WTC11 (cell line): ENCODE measurements around the gene LETM1. TPM values are rescaled to one million over a fixed set of nuclear protein-coding genes. Genes with fewer than 3 reads are reported as not detected.

Experiments used
- ATAC-seq: fragments of 200-7000 bp; cut with Tn5 transposase; 2 replicates; pipeline ENCODE4 v1.10.0; 2021; ENCODE audit warnings: mild to moderate bottlenecking, moderate library complexity
- CTCF ChIA-PET: fragments of 300-600 bp; sonication (Branson Sonifier 250); formaldehyde crosslinking; loops from one replicate; lab custom pipeline; 2021; ENCODE audit warnings: antibody characterized with exemption; lab: Charles Lee
- POLR2A ChIA-PET: fragments of 350-600 bp; sonication (Branson Sonifier 250); formaldehyde crosslinking; loops from one replicate; lab custom pipeline; 2021; ENCODE audit warnings: antibody characterized with exemption; lab: Charles Lee
- DNase-seq: peaks from one replicate; pipeline ENCODE4 v3.0.0; 2021; ENCODE audit warnings: low spot score
- H3K27ac Mint-ChIP-seq: 2 replicates; pipeline ENCODE4 v1.8.0; 2021; ENCODE audit warnings: mixed read lengths
- H3K27me3 Mint-ChIP-seq: 2 replicates; pipeline ENCODE4 v1.8.0; 2021; ENCODE audit warnings: low read depth, mild to moderate bottlenecking, moderate library complexity, mixed read lengths
- H3K36me3 Mint-ChIP-seq: 2 replicates; pipeline ENCODE4 v1.8.0; 2021; ENCODE audit warnings: mixed read lengths
- H3K4me1 Mint-ChIP-seq: 2 replicates; pipeline ENCODE4 v1.8.0; 2022; ENCODE audit warnings: mixed read lengths
- H3K4me3 Mint-ChIP-seq: 2 replicates; pipeline ENCODE4 v1.8.0; 2021; ENCODE audit warnings: mild to moderate bottlenecking, moderate library complexity, mixed read lengths
- H3K9me3 Mint-ChIP-seq: 2 replicates; pipeline ENCODE4 v1.8.0; 2021; ENCODE audit warnings: mixed read lengths
- AFF4 ChIP-seq: sonication (generic); formaldehyde crosslinking; IDR thresholded peaks from 2 replicates; pipeline ENCODE4 v1.8.1; 2023; ENCODE audit warnings: mild to moderate bottlenecking, missing genetic modification reagents, borderline replicate concordance
- AR ChIP-seq: fragments of 250-450 bp; sonication (Bioruptor Pico); IDR thresholded peaks from 2 replicates; pipeline ENCODE4 v1.9.0; 2021; ENCODE audit warnings: mild to moderate bottlenecking
- ATF2 ChIP-seq: sonication (generic); formaldehyde crosslinking; IDR thresholded peaks from 2 replicates; pipeline ENCODE4 v1.8.1; 2022; ENCODE audit warnings: low read depth, missing genetic modification reagents, borderline replicate concordance
- CBFB ChIP-seq: sonication (generic); formaldehyde crosslinking; IDR thresholded peaks from 2 replicates; pipeline ENCODE4 v1.8.1; 2022; ENCODE audit warnings: mild to moderate bottlenecking, low read depth, missing genetic modification reagents
- CDX4 ChIP-seq: fragments of 250-450 bp; sonication (Bioruptor Pico); IDR thresholded peaks from 2 replicates; pipeline ENCODE4 v1.9.0; 2021; ENCODE audit warnings: moderate library complexity, mild to moderate bottlenecking, inconsistent platforms, borderline replicate concordance
- FOXP4 ChIP-seq: sonication (generic); formaldehyde crosslinking; IDR thresholded peaks from 2 replicates; pipeline ENCODE4 v1.8.0; 2022; ENCODE audit warnings: mild to moderate bottlenecking, missing genetic modification reagents
- GRHL2 ChIP-seq: fragments of 250-450 bp; sonication (Bioruptor Pico); IDR thresholded peaks from 2 replicates; pipeline ENCODE4 v1.8.0; 2022; ENCODE audit warnings: mild to moderate bottlenecking, moderate library complexity; ENCODE audit not compliant: insufficient replicate concordance, severe bottlenecking
- GTF2I ChIP-seq: fragments of 250-450 bp; sonication (Bioruptor Pico); conservative IDR thresholded peaks from 2 replicates; pipeline ENCODE4 v1.4.0; 2021; ENCODE audit warnings: mild to moderate bottlenecking
- HMGXB4 ChIP-seq: sonication (generic); formaldehyde crosslinking; IDR thresholded peaks from 2 replicates; pipeline ENCODE4 v1.8.1; 2023; ENCODE audit warnings: mild to moderate bottlenecking, moderate library complexity, missing genetic modification reagents
- IRF1 ChIP-seq: sonication (generic); formaldehyde crosslinking; IDR thresholded peaks from 2 replicates; pipeline ENCODE4 v1.8.0; 2023; ENCODE audit warnings: missing genetic modification reagents
- MXD4 ChIP-seq: fragments of 250-450 bp; sonication (Bioruptor Pico); IDR thresholded peaks from 2 replicates; pipeline ENCODE4 v1.8.0; 2021; ENCODE audit warnings: mild to moderate bottlenecking, moderate library complexity, borderline replicate concordance
- SP1 ChIP-seq: sonication (generic); formaldehyde crosslinking; conservative IDR thresholded peaks from 2 replicates; pipeline ENCODE4 v1.8.1; 2022; ENCODE audit warnings: missing genetic modification reagents
- ZNF219 ChIP-seq: sonication (generic); formaldehyde crosslinking; IDR thresholded peaks from 2 replicates; pipeline ENCODE4 v1.8.0; 2023; ENCODE audit warnings: missing genetic modification reagents, mild to moderate bottlenecking, borderline replicate concordance
- ZNF317 ChIP-seq: sonication (generic); formaldehyde crosslinking; IDR thresholded peaks from 2 replicates; pipeline ENCODE4 v1.8.1; 2023; ENCODE audit warnings: low read depth, mild to moderate bottlenecking, moderate library complexity, missing genetic modification reagents, borderline replicate concordance
- ZNF512 ChIP-seq: sonication (generic); formaldehyde crosslinking; IDR thresholded peaks from 2 replicates; pipeline ENCODE4 v1.8.1; 2022; ENCODE audit warnings: missing genetic modification reagents, borderline replicate concordance
- ZNF671 ChIP-seq: fragments of 250-450 bp; sonication (Bioruptor Pico); IDR thresholded peaks from 2 replicates; pipeline ENCODE4 v1.8.0; 2021; ENCODE audit warnings: mild to moderate bottlenecking
- total RNA-seq: library from RNA; stranded (reverse); gene quantifications from 3 replicates; pipeline ENCODE4 v1.2.3, GENCODE V29; 2021

LETM1 gene
- total RNA-seq, 1 experiment from 2014 or later, result 66.7 TPM

- Mint-ChIP-seq H3K4me1 (peaks cover 9% of the 10 kb centered on the region), H3K27ac (peak overlapping the region; percentile 66), H3K36me3 (no peaks in the 10 kb centered on the region), H3K9me3 (no peaks in the 10 kb centered on the region), H3K27me3 (no peaks in the 10 kb centered on the region), H3K4me3 (no peak overlapping the region)
- ChIA-PET CTCF (interaction anchor here (1.2 to 2.9 kb wide), 3 partner anchors 16 to 29 kb away, joined by 4 to 11 read pairs (median 8); no protein-coding TSS in a partner anchor), POLR2A (no interaction called here)
- DNase-seq, result no peak
- TF ChIP-seq SP1 (CRISPR knock-in tag) (no peak), HMGXB4 (CRISPR knock-in tag) (no peak), FOXP4 (CRISPR knock-in tag) (no peak), CBFB (CRISPR knock-in tag) (no peak), GRHL2 (CRISPR knock-in tag) (no peak), ZNF671 (CRISPR knock-in tag) (no peak), ATF2 (CRISPR knock-in tag) (no peak), ZNF317 (CRISPR knock-in tag) (no peak), MXD4 (CRISPR knock-in tag) (no peak)
- no peak for ATAC-seq
These were observed 27.6 kb upstream of the LETM1 start for GRCh38 chr4:1883583-1883982.

GRCh38 chr4:1882850-1883271, 26.9 kb upstream of the LETM1 start:
- Mint-ChIP-seq H3K9me3 (no peaks in the 10 kb centered on the region), H3K36me3 (no peaks in the 10 kb centered on the region), H3K4me1 (peaks cover 9% of the 10 kb centered on the region), H3K4me3 (no peak overlapping the region), H3K27me3 (no peaks in the 10 kb centered on the region), H3K27ac (0 out of 2 replicates have a peak overlapping the region, but pooled peaks have one; percentile 1)
- ATAC-seq (no peak), DNase-seq (no peak)
- ChIA-PET CTCF (interaction anchor here (1.2 to 2.9 kb wide), 2 partner anchors 17 to 30 kb away, joined by 4 to 11 read pairs; no protein-coding TSS in a partner anchor), POLR2A (no interaction called here)
- TF ChIP-seq ZNF219 (CRISPR knock-in tag) (no peak), CDX4 (CRISPR knock-in tag) (no peak), AR (CRISPR knock-in tag) (no peak), GTF2I (CRISPR knock-in tag) (no peak), ATF2 (CRISPR knock-in tag) (no peak), AFF4 (CRISPR knock-in tag) (no peak), ZNF512 (CRISPR knock-in tag) (no peak), IRF1 (CRISPR knock-in tag) (no peak)
